ENCODE measurements around the gene MSI1. TPM values are rescaled to one million over a fixed set of nuclear protein-coding genes. Genes with fewer than 3 reads are reported as not detected.

The MSI1 gene
- total RNA-seq, 1 donor from 2014 or later, result 27.6 TPM

DNA sequence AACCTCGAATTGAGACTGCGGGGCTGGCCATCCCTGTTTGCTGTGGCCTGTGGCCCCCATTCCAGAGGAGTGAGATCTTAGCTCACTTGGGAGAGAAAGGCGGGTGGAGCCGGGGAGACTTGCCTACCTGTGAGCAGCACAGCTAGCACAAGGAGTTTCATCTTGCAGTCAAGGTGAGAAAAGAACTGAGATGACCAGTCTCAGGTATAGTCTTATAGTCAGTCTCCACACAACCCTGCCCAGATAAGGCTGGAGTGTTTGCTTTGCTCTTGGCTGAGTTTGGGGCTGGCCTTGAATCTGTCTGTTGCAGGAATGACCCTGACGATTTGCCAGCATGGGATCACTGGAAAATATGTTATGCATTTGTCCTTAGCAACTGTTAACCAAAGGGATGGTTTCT, 41.4 kb downstream of the MSI1 start, which contains the start of gene PLA2G1B:
TSS of gene PLA2G1B (minus strand) at position 187 of the 400 bp plus-strand sequence. CDS start at position 161, 26 bp downstream.
- Mint-ChIP-seq H3K4me1 (ENCODE audit: unreplicated experiment) (no peaks in the 10 kb centered on the region), H3K4me3 (ENCODE audit: unreplicated experiment) (no peak within 1 kb of the TSS), H3K36me3 (ENCODE audit: low read depth, unreplicated experiment) (no peaks in the 10 kb centered on the region), H3K9me3 (ENCODE audit: unreplicated experiment) (no peaks in the 10 kb centered on the region), H3K27ac (ENCODE audit: unreplicated experiment) (no peak within 1 kb of the TSS), H3K27me3 (ENCODE audit: unreplicated experiment) (peaks cover 3% of the 10 kb centered on the region)
- TF ChIP-seq, protein P1, sequence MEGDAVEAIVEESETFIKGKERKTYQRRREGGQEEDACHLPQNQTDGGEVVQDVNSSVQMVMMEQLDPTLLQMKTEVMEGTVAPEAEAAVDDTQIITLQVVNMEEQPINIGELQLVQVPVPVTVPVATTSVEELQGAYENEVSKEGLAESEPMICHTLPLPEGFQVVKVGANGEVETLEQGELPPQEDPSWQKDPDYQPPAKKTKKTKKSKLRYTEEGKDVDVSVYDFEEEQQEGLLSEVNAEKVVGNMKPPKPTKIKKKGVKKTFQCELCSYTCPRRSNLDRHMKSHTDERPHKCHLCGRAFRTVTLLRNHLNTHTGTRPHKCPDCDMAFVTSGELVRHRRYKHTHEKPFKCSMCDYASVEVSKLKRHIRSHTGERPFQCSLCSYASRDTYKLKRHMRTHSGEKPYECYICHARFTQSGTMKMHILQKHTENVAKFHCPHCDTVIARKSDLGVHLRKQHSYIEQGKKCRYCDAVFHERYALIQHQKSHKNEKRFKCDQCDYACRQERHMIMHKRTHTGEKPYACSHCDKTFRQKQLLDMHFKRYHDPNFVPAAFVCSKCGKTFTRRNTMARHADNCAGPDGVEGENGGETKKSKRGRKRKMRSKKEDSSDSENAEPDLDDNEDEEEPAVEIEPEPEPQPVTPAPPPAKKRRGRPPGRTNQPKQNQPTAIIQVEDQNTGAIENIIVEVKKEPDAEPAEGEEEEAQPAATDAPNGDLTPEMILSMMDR (IDR thresholded peaks at IDR 0.05; ENCODE audit: unreplicated experiment), result no peak
- no peak for DNase-seq (ENCODE audit: low spot score)

DNA sequence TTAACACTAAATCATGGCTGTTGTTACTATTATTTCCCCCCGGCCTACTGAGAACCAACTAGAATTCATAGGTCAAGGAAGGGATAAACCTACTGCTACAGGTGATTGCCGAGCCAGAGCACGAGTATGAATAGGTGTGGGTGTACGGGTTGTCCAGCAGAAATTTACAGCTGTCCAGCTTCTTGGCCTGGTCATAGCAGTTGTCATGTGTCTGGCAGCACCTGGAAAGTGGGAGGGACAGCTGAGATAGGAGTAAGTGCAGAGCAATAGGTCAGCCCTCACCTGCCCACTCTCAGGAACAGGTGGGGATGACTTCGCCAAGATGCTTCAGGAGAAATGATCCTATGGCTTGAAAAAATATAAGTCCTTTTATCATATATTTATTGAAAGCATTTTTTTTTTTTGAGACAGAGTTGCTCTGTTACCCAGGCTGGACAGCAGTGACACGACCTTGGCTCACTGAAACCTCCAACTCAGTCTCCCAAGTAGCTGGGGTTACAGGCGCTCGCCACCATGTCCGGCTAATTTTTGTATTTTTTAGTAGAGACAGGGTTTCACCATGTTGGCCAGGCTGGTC, 44.0 kb downstream of the MSI1 start:
- Mint-ChIP-seq H3K9me3 (ENCODE audit: unreplicated experiment) (no peaks in the 10 kb centered on the region), H3K4me3 (ENCODE audit: unreplicated experiment) (no peak overlapping the region), H3K4me1 (ENCODE audit: unreplicated experiment) (no peaks in the 10 kb centered on the region), H3K27me3 (ENCODE audit: unreplicated experiment) (peaks cover 4% of the 10 kb centered on the region), H3K36me3 (ENCODE audit: low read depth, unreplicated experiment) (no peaks in the 10 kb centered on the region), H3K27ac (ENCODE audit: unreplicated experiment) (no peak overlapping the region)
- TF ChIP-seq, protein P1 (IDR thresholded peaks at IDR 0.05; ENCODE audit: unreplicated experiment), result no peak
- DNase-seq (ENCODE audit: low spot score), result no peak

DNA sequence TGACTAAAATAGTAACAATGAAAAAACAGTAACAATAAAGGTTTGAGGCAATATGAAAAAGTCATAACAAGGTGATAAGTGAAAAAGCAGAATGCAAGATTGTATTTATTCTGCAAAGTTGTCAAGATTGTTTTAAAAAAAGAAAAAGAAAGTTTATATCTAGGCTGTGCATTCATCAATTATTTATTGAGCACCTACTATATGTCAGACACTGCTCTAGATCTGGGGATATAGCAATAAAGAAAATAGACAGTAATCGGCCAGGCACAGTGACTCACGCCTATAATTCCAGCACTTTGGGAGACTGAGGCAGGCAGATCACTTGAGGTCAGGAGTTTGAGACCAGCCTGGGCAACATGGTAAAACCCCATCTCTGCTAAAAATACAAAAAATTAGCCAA, 45.2 kb downstream of the MSI1 start:
- TF ChIP-seq, protein P1 (IDR thresholded peaks at IDR 0.05; ENCODE audit: unreplicated experiment), result no peak
- Mint-ChIP-seq H3K27me3 (ENCODE audit: unreplicated experiment) (peaks cover 4% of the 10 kb centered on the region), H3K36me3 (ENCODE audit: low read depth, unreplicated experiment) (no peaks in the 10 kb centered on the region), H3K4me3 (ENCODE audit: unreplicated experiment) (no peak overlapping the region), H3K27ac (ENCODE audit: unreplicated experiment) (no peak overlapping the region), H3K9me3 (ENCODE audit: unreplicated experiment) (no peaks in the 10 kb centered on the region), H3K4me1 (ENCODE audit: unreplicated experiment) (no peaks in the 10 kb centered on the region)
- DNase-seq (ENCODE audit: low spot score), result no peak

DNA sequence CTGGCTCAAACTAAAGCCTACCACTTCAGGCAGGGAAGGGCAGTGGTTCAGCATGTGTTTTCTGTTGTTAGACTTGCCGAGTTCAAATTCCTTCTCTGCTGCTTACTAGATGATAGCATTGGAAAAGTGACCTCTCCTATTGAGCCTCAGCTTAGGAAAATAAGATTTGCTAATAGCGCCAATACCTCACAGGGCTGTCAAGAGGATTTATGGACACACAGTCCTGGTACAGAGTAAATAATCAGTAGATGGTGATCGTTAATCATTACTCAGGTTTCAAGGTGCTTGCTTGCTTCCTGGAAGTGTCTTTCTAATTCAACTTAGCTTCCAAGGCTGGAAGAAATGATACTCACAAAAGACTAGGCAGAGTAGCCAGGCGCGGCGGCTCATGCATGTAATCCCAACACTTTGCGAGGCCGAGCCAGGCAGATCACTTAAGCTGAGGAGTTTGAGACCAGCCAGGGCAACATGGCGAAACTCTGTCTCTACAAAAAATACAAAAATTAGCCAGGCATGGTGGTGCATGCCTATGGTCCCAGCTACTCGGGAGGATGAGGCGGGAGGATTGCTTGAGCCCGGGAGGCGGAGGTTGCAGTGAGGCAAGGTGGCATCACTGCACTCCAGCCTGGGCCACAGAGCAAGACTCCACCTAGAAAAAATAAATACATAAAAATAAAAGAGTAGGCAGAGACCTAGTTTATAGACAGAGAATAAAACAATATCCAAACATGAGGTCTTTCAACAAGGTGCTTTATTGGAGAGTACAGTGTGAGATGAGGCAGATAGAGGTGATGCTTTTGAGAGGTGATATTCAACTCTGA, 47.4 kb downstream of the MSI1 start:
- Mint-ChIP-seq H3K27me3 (ENCODE audit: unreplicated experiment) (peaks cover 6% of the 10 kb centered on the region), H3K27ac (ENCODE audit: unreplicated experiment) (no peak overlapping the region), H3K4me1 (ENCODE audit: unreplicated experiment) (peaks cover 9% of the 10 kb centered on the region), H3K4me3 (ENCODE audit: unreplicated experiment) (no peak overlapping the region), H3K9me3 (ENCODE audit: unreplicated experiment) (no peaks in the 10 kb centered on the region), H3K36me3 (ENCODE audit: low read depth, unreplicated experiment) (no peaks in the 10 kb centered on the region)
- TF ChIP-seq, protein P1 (IDR thresholded peaks at IDR 0.05; ENCODE audit: unreplicated experiment), result no peak
- DNase-seq (ENCODE audit: low spot score), result no peak

All from endothelial cell (in vitro differentiated cells).